ENCODE results near the gene PROX1.

The PROX1 gene

DNA sequence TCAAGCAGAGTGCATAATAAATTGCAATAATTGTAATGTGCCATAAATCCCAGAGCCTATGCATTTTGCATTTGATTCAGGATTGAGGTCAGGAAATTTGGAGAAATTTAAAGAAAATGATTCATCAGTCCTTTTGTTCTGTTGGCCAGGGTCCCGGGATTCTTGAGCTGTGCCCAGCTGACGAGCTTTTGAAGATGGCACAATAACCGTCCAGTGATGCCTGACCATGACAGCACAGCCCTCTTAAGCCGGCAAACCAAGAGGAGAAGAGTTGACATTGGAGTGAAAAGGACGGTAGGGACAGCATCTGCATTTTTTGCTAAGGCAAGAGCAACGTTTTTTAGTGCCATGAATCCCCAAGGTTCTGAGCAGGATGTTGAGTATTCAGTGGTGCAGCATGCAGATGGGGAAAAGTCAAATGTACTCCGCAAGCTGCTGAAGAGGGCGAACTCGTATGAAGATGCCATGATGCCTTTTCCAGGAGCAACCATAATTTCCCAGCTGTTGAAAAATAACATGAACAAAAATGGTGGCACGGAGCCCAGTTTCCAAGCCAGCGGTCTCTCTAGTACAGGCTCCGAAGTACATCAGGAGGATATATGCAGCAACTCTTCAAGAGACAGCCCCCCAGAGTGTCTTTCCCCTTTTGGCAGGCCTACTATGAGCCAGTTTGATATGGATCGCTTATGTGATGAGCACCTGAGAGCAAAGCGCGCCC lies 8.7 kb downstream of the PROX1 start:
- DNase-seq: no peak

DNA sequence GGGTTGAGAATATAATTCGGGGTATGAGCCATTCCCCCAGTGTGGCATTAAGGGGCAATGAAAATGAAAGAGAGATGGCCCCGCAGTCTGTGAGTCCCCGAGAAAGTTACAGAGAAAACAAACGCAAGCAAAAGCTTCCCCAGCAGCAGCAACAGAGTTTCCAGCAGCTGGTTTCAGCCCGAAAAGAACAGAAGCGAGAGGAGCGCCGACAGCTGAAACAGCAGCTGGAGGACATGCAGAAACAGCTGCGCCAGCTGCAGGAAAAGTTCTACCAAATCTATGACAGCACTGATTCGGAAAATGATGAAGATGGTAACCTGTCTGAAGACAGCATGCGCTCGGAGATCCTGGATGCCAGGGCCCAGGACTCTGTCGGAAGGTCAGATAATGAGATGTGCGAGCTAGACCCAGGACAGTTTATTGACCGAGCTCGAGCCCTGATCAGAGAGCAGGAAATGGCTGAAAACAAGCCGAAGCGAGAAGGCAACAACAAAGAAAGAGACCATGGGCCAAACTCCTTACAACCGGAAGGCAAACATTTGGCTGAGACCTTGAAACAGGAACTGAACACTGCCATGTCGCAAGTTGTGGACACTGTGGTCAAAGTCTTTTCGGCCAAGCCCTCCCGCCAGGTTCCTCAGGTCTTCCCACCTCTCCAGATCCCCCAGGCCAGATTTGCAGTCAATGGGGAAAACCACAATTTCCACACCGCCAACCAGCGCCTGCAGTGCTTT lies 9.4 kb downstream of the PROX1 start:
- in situ Hi-C loops (cut with MboI; ENCODE audit: low pct_unique_long_range_greater_than_20kb, low sequenced_read_pairs): no loop called here
- no peak for DNase-seq

More for the DNA sequence above, 8.7 kb downstream of the PROX1 start:
- in situ Hi-C loops (cut with MboI; ENCODE audit: low pct_unique_long_range_greater_than_20kb, low sequenced_read_pairs): no loop called here

DNA sequence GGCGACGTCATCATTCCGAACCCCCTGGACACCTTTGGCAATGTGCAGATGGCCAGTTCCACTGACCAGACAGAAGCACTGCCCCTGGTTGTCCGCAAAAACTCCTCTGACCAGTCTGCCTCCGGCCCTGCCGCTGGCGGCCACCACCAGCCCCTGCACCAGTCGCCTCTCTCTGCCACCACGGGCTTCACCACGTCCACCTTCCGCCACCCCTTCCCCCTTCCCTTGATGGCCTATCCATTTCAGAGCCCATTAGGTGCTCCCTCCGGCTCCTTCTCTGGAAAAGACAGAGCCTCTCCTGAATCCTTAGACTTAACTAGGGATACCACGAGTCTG lies 10.0 kb downstream of the PROX1 start:
- no peak for DNase-seq
- in situ Hi-C loops (cut with MboI; ENCODE audit: low pct_unique_long_range_greater_than_20kb, low sequenced_read_pairs): no loop called here

DNA sequence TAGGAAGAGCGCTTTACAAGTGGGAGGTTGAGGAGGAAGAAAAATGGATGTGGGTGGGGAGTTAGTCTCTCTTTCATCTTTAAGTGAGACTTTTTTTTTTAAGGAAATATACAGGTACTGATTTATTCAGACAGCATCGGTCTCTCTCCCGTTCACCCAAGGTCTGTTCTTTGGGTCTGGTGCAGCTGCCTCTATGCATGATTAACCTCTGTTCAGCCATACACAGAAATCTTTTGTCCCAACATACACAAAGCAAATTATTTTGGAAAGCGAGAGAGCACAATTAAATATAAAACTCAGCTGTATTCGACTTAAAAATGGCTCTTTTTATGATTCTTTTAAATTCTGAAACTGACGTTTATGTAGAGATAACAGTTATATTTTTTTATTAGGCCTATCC lies 11.0 kb downstream of the PROX1 start:
- DNase-seq: no peak
- in situ Hi-C loops (cut with MboI; ENCODE audit: low pct_unique_long_range_greater_than_20kb, low sequenced_read_pairs): no loop called here

DNA sequence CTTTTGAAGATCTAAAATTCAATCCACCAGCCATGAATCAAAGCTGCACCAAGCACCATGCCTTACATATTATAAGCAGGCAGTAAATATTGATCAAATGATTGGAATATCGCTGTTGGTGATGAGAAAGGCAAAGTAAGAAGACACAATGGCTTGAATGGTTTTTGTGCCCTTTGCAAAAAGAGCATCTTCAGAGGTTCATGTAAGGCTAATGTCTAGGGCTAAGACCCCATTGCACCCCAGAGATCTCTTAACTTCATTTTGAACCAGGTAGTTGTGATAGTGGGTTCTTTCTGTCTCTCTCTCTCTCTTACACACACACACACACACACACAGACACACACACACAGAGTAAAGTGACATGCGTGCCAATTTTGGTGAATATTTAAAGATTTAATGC lies 12.0 kb downstream of the PROX1 start:
- no peak for DNase-seq
- in situ Hi-C loops (cut with MboI; ENCODE audit: low pct_unique_long_range_greater_than_20kb, low sequenced_read_pairs): no loop called here

DNA sequence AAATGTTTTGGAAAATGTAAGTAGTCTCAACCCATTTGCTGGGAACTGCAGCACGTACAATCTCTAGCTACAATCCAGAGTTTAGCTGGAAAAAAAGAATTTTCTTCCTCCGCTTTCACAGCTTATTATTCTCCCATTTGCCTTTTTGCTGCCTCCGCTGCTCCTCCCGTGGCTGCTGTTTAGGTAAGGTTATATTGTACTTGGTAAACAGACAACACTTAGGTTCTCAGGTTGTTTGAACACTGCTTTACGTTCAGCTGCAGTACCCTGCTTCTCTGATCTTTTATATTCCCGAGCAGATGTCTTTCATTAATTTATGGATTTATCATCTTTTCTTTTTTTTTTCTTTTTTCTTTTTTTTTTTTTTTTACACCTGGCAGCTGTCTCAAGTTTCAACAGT lies 14.3 kb downstream of the PROX1 start:
- in situ Hi-C loops (cut with MboI; ENCODE audit: low pct_unique_long_range_greater_than_20kb, low sequenced_read_pairs): no loop called here
- no peak for DNase-seq

DNA sequence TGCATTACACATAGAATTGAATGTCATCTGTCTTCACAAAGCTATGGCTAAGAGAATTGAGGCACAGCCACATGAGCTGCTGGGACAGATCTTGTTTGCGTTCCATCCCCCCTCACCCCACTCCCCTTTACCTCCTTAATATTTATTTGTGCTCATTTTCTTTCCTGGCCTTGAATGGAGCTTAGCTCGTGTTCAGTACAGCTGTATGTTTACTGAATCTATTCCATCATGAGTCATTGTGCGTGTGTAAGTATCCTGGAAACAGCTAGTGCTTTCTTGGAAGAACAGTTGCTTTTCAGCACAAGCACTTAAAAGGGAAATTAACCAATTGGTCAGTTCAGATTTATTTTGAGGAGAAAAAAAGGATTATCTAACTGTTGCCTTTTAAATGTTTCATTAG lies 14.7 kb downstream of the PROX1 start:
- in situ Hi-C loops (cut with MboI; ENCODE audit: low pct_unique_long_range_greater_than_20kb, low sequenced_read_pairs): no loop called here
- no peak for DNase-seq

DNA sequence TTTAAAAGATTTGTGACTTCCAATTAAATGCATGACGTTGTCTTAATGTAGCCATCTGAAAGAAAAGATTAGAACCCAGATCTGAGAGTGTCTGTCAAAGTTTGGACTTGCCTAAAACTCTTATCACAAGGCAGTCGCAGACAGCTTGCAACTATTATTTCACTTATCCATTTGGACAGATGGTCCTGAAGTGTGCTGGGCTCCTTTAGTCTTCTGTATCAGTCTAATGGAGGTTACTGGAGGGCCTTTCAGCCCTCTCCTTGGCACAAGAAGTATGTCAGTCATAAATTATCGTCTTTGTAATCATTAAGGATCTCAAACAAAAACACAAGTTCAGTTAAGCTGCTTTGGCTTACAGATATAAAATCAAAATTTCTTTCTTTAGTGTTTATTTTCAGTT lies 15.5 kb downstream of the PROX1 start:
- DNase-seq: no peak

DNA sequence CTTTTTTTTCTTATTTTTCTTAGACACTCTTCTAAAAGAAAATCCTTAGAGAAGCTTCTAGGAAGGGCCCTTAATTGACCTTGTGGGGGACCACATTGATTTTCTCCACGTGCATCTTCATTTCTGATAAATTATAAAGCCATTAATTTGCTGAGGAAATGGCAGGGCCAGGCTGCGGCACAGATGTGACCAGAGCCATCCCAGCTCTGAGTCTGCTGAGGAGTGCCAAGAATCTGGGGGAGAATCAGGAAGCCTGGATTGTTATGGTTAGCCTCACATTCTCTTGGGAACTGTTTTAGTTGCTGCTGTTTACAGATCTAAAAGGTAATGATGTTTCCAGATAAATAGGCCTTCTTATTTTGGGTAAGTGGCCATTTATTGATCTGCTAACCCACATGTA lies 16.2 kb downstream of the PROX1 start:
- DNase-seq: no peak
- in situ Hi-C loops (cut with MboI; ENCODE audit: low pct_unique_long_range_greater_than_20kb, low sequenced_read_pairs): no loop called here

More for the DNA sequence above, 15.5 kb downstream of the PROX1 start:
- in situ Hi-C loops (cut with MboI; ENCODE audit: low pct_unique_long_range_greater_than_20kb, low sequenced_read_pairs): no loop called here

DNA sequence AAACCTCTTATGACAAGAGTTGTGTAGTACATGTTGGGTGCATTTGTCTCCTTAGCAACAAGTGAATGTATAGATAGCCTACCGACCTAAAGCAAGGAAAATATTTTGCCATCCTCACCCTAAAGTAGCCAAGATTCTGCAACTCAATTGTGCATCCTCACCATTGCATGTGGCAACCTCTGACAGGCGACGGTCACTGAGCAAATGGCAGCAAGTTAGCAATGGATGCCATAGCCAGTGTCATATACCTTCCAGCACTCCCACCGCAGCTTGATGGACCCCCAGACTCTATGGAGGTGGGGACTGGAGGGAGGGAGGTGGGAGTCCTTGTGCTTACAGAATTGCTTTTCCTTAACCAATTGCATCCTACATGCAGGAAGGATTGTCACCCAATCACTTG lies 17.0 kb downstream of the PROX1 start:
- in situ Hi-C loops (cut with MboI; ENCODE audit: low pct_unique_long_range_greater_than_20kb, low sequenced_read_pairs): no loop called here
- no peak for DNase-seq

DNA sequence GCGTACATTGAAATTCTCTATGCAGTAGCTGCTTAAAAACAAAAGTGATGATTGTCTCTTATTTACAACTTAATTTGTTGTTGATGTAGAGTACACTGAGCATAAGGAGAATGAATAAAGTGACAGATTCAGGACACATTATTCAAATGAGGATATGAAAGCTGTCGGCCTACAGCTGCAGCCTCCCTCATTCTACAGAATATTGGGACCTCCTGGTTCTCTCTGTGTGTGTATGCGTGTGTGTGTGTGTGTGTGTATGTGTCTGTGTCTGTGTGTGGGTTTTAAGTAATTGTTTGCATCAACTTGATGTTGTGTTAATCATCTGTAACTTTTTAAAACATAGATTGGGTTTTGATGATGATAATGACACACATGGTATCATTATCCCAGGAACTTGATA lies 17.9 kb downstream of the PROX1 start:
- DNase-seq: no peak
- in situ Hi-C loops (cut with MboI; ENCODE audit: low pct_unique_long_range_greater_than_20kb, low sequenced_read_pairs): no loop called here

DNA sequence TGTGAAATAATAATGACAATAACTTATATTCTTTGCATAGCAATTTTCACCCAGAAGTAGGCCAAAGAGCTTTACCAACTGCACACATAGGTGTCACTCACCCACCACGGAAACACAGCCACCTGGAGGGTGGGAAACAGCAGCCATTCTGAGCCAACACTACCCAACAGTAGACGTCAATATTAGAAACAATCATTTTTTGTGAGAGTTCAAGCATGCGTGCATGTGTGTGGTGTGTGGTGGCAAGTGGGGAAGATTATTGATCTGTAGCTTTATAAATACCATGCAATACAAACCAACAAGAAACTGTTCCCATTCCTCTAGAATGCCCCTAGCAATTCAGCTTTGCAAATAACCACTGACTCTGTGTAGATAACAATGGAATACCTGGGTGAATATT lies 19.1 kb downstream of the PROX1 start:
- DNase-seq: no peak
- in situ Hi-C loops (cut with MboI; ENCODE audit: low pct_unique_long_range_greater_than_20kb, low sequenced_read_pairs): no loop called here

DNA sequence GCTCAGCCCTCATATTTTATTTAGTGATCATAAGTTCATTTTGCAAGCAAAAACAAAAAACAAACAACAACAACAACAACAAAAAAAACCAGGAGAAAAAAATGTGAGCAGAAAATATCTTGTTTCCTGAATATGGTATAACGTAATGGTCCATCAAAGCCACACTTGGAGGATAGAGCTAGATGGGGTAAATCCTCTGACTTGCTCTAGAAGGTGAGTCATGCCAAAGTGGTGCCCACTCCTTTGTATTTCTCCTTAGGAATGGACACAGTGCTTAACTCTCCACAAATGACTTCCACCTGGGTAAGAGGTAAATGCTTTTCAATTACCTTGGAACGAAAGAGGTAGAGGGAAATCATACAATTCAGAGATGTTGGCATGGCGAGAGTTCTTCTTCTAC lies 20.6 kb downstream of the PROX1 start:
- in situ Hi-C loops (cut with MboI; ENCODE audit: low pct_unique_long_range_greater_than_20kb, low sequenced_read_pairs): no loop called here
- DNase-seq: no peak

DNA sequence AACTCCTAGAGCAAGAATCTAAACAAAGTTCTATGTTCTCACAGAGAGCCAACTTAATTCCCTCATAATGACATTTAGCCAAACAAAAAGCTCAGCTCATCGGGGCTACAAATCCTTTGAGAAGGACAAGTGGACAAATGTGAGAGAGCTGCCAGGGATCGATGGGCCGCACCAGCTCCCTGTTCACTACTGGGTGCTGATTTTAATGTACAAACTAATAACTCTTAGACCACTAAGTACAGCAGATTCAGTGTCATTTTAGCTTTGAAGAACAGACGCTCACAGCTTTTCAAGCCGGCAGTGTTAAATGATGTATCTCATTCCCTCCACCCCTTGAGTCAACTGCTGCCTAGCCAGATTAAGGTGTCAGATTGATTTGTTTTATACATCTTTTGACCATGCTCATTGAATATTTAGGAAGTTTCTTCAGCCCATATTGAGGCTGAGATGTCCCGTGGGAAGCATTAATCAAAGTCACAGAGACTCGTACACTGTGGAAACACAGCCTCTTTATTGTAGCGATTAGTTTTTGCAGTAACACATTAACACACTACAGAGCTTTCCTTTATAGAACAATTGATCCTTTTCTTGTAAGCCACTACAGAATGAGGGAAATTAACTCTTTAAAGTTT lies 21.1 kb downstream of the PROX1 start:
- in situ Hi-C loops (cut with MboI; ENCODE audit: low pct_unique_long_range_greater_than_20kb, low sequenced_read_pairs): no loop called here
- DNase-seq: no peak

DNA sequence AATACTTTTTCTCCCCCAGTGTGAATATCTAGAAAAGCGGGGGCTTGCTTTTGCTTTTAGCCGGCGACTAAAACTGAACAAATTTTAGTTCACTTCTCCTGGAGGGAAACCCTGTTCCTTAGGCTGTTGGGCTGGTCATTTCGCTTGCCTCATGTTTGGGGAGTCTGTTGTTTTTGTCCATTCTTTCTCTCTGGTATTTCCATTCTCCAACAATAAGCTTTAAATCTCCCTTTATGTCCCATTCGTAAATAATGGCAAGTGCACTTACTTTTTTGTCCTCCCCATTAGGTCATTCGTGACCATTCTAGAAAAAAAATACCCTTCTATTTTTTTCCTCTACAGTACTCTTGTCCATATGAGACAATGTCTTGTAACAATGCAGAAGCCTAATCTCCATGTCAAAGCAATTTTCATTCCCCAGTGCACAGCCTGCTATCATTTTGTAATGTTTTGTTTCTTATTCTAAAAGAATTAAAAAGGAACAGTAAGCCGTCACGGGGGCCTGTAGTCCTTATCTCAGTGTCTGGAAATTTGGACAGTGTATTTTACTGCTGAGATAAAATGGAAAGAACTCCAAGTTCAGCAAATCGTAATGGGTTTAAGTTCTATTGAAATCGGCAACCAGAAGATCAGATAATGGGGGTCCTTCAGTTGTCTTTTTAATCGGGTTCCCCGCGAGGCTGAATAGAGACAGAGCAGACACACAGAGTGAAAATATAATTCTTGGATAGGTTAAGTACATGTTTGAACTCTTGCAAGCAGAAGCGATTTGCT lies 21.8 kb downstream of the PROX1 start:
- in situ Hi-C loops (cut with MboI; ENCODE audit: low pct_unique_long_range_greater_than_20kb, low sequenced_read_pairs): no loop called here
- DNase-seq: no peak

DNA sequence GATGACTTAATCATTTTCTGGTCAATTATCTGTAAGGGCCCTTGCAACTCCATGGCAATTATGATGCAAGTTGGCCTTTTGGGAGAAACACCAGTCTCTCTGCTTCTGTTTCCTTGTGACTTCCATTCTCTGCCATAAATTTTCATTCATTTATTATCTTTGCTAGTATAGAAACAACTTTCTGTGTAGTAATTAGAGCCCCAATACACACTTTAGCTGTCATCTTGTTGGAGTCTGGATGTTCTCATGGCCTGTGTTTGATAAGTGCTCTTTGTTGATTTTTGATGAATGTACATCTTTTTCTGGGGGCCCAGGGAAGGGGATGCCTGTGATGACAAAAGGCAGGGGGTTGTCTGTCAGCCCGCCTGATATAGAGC lies 22.4 kb downstream of the PROX1 start:
- in situ Hi-C loops (cut with MboI; ENCODE audit: low pct_unique_long_range_greater_than_20kb, low sequenced_read_pairs): no loop called here
- DNase-seq: no peak

DNA sequence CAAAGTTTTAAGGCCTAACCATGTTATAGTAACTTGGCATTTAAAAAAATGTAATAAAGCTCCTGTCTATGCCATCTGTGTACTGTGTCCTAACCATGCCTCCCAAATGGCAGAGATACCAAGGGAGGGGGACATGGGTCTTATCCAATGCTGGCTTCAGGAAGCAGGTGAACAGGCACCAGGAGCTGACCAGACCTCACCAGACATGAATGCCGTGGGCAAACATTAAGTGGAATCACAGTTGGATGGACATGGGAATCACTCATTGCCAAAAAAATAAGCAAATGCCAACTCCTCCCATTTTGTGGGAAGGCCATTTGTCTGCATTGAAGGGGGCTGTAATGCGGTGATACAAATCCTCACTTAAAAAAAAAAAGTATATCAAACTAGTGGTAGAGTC lies 22.9 kb downstream of the PROX1 start:
- no peak for DNase-seq
- in situ Hi-C loops (cut with MboI; ENCODE audit: low pct_unique_long_range_greater_than_20kb, low sequenced_read_pairs): no loop called here

DNA sequence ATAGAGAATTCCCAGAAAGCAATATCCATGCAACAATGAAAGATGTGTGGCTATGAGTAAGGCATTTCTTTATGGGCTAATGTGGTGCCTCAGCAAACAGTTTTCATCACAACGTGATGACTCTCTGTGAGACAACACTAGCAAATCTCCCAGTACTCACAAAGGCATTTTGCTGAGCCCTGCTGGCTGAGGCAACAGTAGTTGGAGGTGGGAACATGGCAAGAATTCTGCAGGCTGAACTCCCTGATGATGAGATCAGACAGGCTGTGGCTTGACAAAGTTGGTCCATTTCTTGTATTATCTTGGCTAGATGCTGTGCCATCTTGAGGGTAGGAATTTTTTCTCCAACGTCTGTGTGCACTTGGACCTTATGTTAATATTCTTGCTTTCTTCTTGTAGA lies 24.6 kb downstream of the PROX1 start:
- DNase-seq: no peak
- in situ Hi-C loops (cut with MboI; ENCODE audit: low pct_unique_long_range_greater_than_20kb, low sequenced_read_pairs): no loop called here

DNA sequence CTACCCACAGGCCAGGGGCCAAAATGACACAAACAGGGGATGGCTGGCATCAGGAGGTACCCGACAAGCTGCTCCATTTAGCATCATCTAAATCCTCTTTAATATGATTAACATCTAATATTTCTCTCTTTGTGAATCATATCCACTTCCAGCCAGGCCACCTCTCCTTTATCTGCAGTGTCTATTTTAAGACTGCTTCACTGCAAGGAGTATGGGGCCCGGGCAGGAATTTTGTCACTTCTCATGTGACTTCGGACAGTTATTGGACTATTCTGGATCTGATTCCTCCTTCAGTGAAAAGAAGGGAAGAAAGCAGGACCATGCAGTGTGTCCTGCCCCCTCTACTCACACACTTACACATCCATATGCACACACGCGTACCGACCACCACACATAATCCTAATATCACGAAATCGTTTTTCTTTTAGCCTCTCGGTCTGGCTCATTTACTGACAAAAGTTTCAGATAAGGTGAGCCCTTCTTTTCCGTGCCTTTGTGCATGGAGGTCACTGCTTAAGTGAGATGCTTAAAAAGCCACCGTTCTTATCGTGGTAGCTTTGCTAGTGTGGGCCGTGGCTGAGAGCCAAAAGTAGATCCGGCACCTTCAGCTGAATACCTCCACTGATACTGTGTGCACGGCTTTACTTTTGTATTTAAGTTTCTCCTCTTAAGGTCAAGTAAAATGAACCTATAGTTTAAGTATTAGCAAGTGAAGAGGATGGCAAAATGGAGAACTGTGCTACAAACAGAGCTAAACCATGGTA lies 26.0 kb downstream of the PROX1 start:
- DNase-seq: no peak
- in situ Hi-C loops (cut with MboI; ENCODE audit: low pct_unique_long_range_greater_than_20kb, low sequenced_read_pairs): no loop called here
